ENCODE measurements around the gene PCSK5. TPM values are rescaled to one million over a fixed set of nuclear protein-coding genes. Genes with fewer than 3 reads are reported as not detected.
A peak's percentile ranks its signal among the peaks of the same experiment; 100 is the strongest.

Gene PCSK5
- total RNA-seq, 4 donors from 2014 or later, result 22.0 to 37.4 (median 27.8) TPM

GRCh38 chr9:75891277-75891741 is 836 bp downstream of the PCSK5 start:
- peaks cover 16 to 43% (median 39%) of the 10 kb centered on the region in 4 donors for H3K4me1 ChIP-seq
- H3K36me3 ChIP-seq, result no peaks in the 10 kb centered on the region
- DNase-seq (ENCODE audit: extremely low spot score), result peak; percentile 94
- 7% methylated on average over 9 of the region's 28 CpGs for WGBS
- no peaks in the 10 kb centered on the region for H3K27me3 ChIP-seq
- no peaks in the 10 kb centered on the region for H3K9me3 ChIP-seq
- H3K27ac ChIP-seq (replicated peaks in 1 of 4), result peak overlapping the region; percentile 79 to 95 (median 95)
- TF ChIP-seq EP300 (IDR thresholded peaks at IDR 0.05) (no peak), POLR2A (IDR thresholded peaks at IDR 0.05; ENCODE audit: low read depth) (no peak), POLR2AphosphoS5 (IDR thresholded peaks at IDR 0.05) (no peak), CTCF (IDR thresholded peaks at IDR 0.05) (no peak)
- peak overlapping the region; percentile 64 to 96 (median 88) for H3K4me3 ChIP-seq
- intact Hi-C loops (cut with DNase I), result loop anchor here (5.0 kb wide), 6 partner anchors 61 to 411 kb away; no protein-coding TSS in a partner anchor

- H3K36me3 ChIP-seq, result no peaks in the 10 kb centered on the region
- peaks cover 18 to 44% (median 41%) of the 10 kb centered on the region in 4 donors for H3K4me1 ChIP-seq
- intact Hi-C loops (cut with DNase I), result loop anchor here (5.0 kb wide), 6 partner anchors 61 to 411 kb away; no protein-coding TSS in a partner anchor
- WGBS, result under 1% methylated on average over 32 of the region's 32 CpGs
- no peaks in the 10 kb centered on the region for H3K9me3 ChIP-seq
- DNase-seq (ENCODE audit: extremely low spot score), result no peak
- TF ChIP-seq POLR2AphosphoS5 (IDR thresholded peaks at IDR 0.05), result no peak
- TF ChIP-seq CTCF (IDR thresholded peaks at IDR 0.05), result no peak
- TF ChIP-seq EP300 (IDR thresholded peaks at IDR 0.05), result no peak
- no peak for TF ChIP-seq POLR2A (IDR thresholded peaks at IDR 0.05; ENCODE audit: low read depth)
- no peaks in the 10 kb centered on the region for H3K27me3 ChIP-seq
- peak overlapping the region; percentile 64 to 96 (median 88) for H3K4me3 ChIP-seq
- H3K27ac ChIP-seq (replicated peaks in 1 of 4), result peak overlapping the region; percentile 79 to 95 (median 95)
These were observed 1.3 kb downstream of the PCSK5 start for GRCh38 chr9:75891771-75892215.

GRCh38 chr9:75892216-75892911 is 1.9 kb downstream of the PCSK5 start:
- TF ChIP-seq EP300 (IDR thresholded peaks at IDR 0.05), result no peak
- peak; percentile 24 to 27 for TF ChIP-seq POLR2AphosphoS5 (IDR thresholded peaks at IDR 0.05)
- Histone ChIP-seq H3K27ac (replicated peaks in 1 of 4) (peak overlapping the region; percentile 79 to 95 (median 95)), H3K27me3 (no peaks in the 10 kb centered on the region), H3K4me1 (peaks cover 18 to 44% (median 41%) of the 10 kb centered on the region in 4 donors), H3K9me3 (no peaks in the 10 kb centered on the region), H3K36me3 (no peaks in the 10 kb centered on the region), H3K4me3 (peak overlapping the region; percentile 64 to 96 (median 88))
- DNase-seq (ENCODE audit: extremely low spot score), result no peak
- intact Hi-C loops (cut with DNase I), result loop anchor here (5.0 kb wide), 6 partner anchors 60 to 410 kb away; no protein-coding TSS in a partner anchor
- 3% methylated on average over 7 of the region's 31 CpGs for WGBS

- intact Hi-C loops (cut with DNase I), result loop anchor here (5.0 kb wide), 6 partner anchors 59 to 409 kb away; no protein-coding TSS in a partner anchor
- DNase-seq (ENCODE audit: extremely low spot score), result no peak
- peak overlapping the region; percentile 64 to 96 (median 88) for H3K4me3 ChIP-seq
- no peaks in the 10 kb centered on the region for H3K27me3 ChIP-seq
- 58% methylated on average over 3 of the region's 3 CpGs for WGBS
- no peak for TF ChIP-seq CTCF (IDR thresholded peaks at IDR 0.05)
- TF ChIP-seq EP300 (IDR thresholded peaks at IDR 0.05), result no peak
- TF ChIP-seq POLR2A (IDR thresholded peaks at IDR 0.05; ENCODE audit: low read depth), result no peak
- TF ChIP-seq POLR2AphosphoS5 (IDR thresholded peaks at IDR 0.05), result no peak
- no peaks in the 10 kb centered on the region for H3K9me3 ChIP-seq
- H3K4me1 ChIP-seq, result peaks cover 18 to 44% (median 41%) of the 10 kb centered on the region in 4 donors
- peak overlapping the region in 3 of 4 donors; percentile 79 to 95 (median 95) for H3K27ac ChIP-seq (replicated peaks in 1 of 4)
- H3K36me3 ChIP-seq, result no peaks in the 10 kb centered on the region
These were observed 2.6 kb downstream of the PCSK5 start for GRCh38 chr9:75893106-75893505.

GRCh38 chr9:75894566-75894965 is 4.1 kb downstream of the PCSK5 start:
- H3K9me3 ChIP-seq, result no peaks in the 10 kb centered on the region
- intact Hi-C loops (cut with DNase I), result loop anchor here (5.0 kb wide), 6 partner anchors 58 to 408 kb away; no protein-coding TSS in a partner anchor
- TF ChIP-seq POLR2AphosphoS5 (IDR thresholded peaks at IDR 0.05) (no peak), EP300 (IDR thresholded peaks at IDR 0.05) (no peak), POLR2A (IDR thresholded peaks at IDR 0.05; ENCODE audit: low read depth) (no peak), CTCF (IDR thresholded peaks at IDR 0.05) (no peak)
- DNase-seq (ENCODE audit: extremely low spot score), result no peak
- no peaks in the 10 kb centered on the region for H3K27me3 ChIP-seq
- no peaks in the 10 kb centered on the region for H3K36me3 ChIP-seq
- no peak overlapping the region for H3K4me3 ChIP-seq
- H3K4me1 ChIP-seq, result peaks cover 18 to 44% (median 39%) of the 10 kb centered on the region in 4 donors
- H3K27ac ChIP-seq (replicated peaks in 1 of 4), result no peak overlapping the region
- WGBS, result 96% methylated on average over 3 of the region's 3 CpGs
